ENCODE results near the gene CDHR4. TPM values are rescaled to one million over a fixed set of nuclear protein-coding genes. Genes with fewer than 3 reads are reported as not detected.

Gene CDHR4
- total and polyA plus RNA-seq, 9 of the 15 experiments (the other 6 are each of a cell fraction or from before 2014, with no cell fraction given), result 0.21 TPM; not detected in 8

- TF ChIP-seq SMAD4 (CRISPR knock-in tag; conservative IDR thresholded peaks at IDR 0.05) (0 out of 2 replicates have a peak, but pooled peaks have one; percentile 37), ZNF274 (IDR thresholded peaks at IDR 0.05; ENCODE audit: borderline replicate concordance, low read depth, low read length) (no peak), DEAF1 (CRISPR knock-in tag; IDR thresholded peaks at IDR 0.05) (0 out of 2 replicates have a peak, but pooled peaks have one; percentile 23), CTCF (IDR thresholded peaks at IDR 0.05 in 2 of 3, conservative IDR thresholded peaks at IDR 0.05 in 1 of 3; ENCODE audit: insufficient read depth in 2 of 3, low read depth in 1 of 3, low read length in 3 of 3) (peak; percentile 50 to 61 (median 58); a peak in 5 of 6 replicates)
Observed at GRCh38 chr3:49841126-49841696, 41.5 kb upstream of the CDHR4 start (continued).

- no peaks in the 10 kb centered on the region for H3K79me2 ChIP-seq (ENCODE audit: control insufficient read depth, insufficient read depth, low read length)
- CTCF ChIA-PET (ENCODE audit: low intra/inter-chr PET ratio), result interaction anchor here (1.6 to 1.7 kb wide), 2 partner anchors 66 to 137 kb away, joined by 7 to 16 read pairs; no protein-coding TSS in a partner anchor
- no peak overlapping the region for H3K4me2 ChIP-seq (ENCODE audit: insufficient read depth, low read length)
- H4K20me1 ChIP-seq (replicated peaks; ENCODE audit: control insufficient read depth, insufficient read depth, low read length), result no peaks in the 10 kb centered on the region
- no peak overlapping the region for H3K9ac ChIP-seq (ENCODE audit: insufficient read depth in 1 of 2, low read depth in 2 of 2, low read length in 2 of 2)
- POLR2A ChIA-PET, result interaction anchor here (1.8 kb wide), 1 partner anchor 300 kb away, joined by 5 read pairs; no protein-coding TSS in a partner anchor
- peaks cover 62% of the 10 kb centered on the region; the same call in 2 of the 3 replicates for H3K36me3 ChIP-seq (ENCODE audit: control insufficient read depth, insufficient read depth, low read length)
- no peaks in the 10 kb centered on the region for H3K27me3 ChIP-seq (ENCODE audit: control insufficient read depth in 2 of 2, insufficient read depth in 2 of 2, low read length in 2 of 2)
- no peaks in the 10 kb centered on the region for H3K9me1 ChIP-seq (ENCODE audit: control insufficient read depth, insufficient read depth, low read length)
- no peak overlapping the region for H2AFZ ChIP-seq (ENCODE audit: low read depth, low read length)
- WGBS (ENCODE audit: insufficient coverage, low coverage, missing lambda C conversion rate), result 75% methylated on average over 2 of the region's 2 CpGs
- no peak overlapping the region for H3K4me3 ChIP-seq
- intact Hi-C loops (cut with micrococcal nuclease) (no loop called here), in situ Hi-C loops (cut with MboI) (loop anchor here (5.0 kb wide), 1 partner anchor 138 kb away; no protein-coding TSS in a partner anchor)
- no TSS peak for BruUV-seq (replicated peaks)
- H3K27ac ChIP-seq (ENCODE audit: extremely low read depth, low read depth, low read length), result no peak overlapping the region
- H3K4me1 ChIP-seq (replicated peaks in 1 of 2; ENCODE audit: control insufficient read depth in 2 of 2, insufficient read depth in 2 of 2, low read length in 2 of 2), result no peaks in the 10 kb centered on the region; a peak in 1 of 5 replicates
- no peak for DNase-seq (ENCODE audit: extremely low read depth in 1 of 4, low spot score in 3 of 4)
- H3K9me3 ChIP-seq (replicated peaks; ENCODE audit: control insufficient read depth, insufficient read depth, low read depth, low read length), result no peaks in the 10 kb centered on the region
- no peak for FAIRE-seq
- no peak for ATAC-seq
- TF ChIP-seq CEBPG (CRISPR knock-in tag; IDR thresholded peaks at IDR 0.05), result no peak
- TF ChIP-seq CEBPG (tag; conservative IDR thresholded peaks at IDR 0.05 in 1 of 2, IDR thresholded peaks at IDR 0.05 in 1 of 2), result no peak
- TF ChIP-seq HDAC2 (IDR thresholded peaks at IDR 0.05), result no peak
- no peak for TF ChIP-seq POLR3A (IDR thresholded peaks at IDR 0.05; ENCODE audit: borderline replicate concordance, extremely low read depth, insufficient read depth, insufficient read length)
- no peak for TF ChIP-seq SAFB2 (IDR thresholded peaks at IDR 0.05; ENCODE audit: borderline replicate concordance, low read depth, low read length, severe bottlenecking)
- TF ChIP-seq E2F3 (CRISPR knock-in tag; IDR thresholded peaks at IDR 0.05), result no peak
- TF ChIP-seq SP2 (IDR thresholded peaks at IDR 0.05; ENCODE audit: extremely low read depth, low read depth, low read length, poor library complexity, severe bottlenecking), result no peak
- no peak for TF ChIP-seq SNAPC5 (CRISPR knock-in tag; IDR thresholded peaks at IDR 0.05)
- TF ChIP-seq MITF (IDR thresholded peaks at IDR 0.05), result no peak
- no peak for TF ChIP-seq GTF2B (IDR thresholded peaks at IDR 0.05; ENCODE audit: extremely low read depth, insufficient read length)
Observed at GRCh38 chr3:49840388-49840787, 40.7 kb upstream of the CDHR4 start.
